HG03066 (cell line): ENCODE results near the gene FAM111B.
"Not testable (repeated sequence)": the region's sequence is repeated elsewhere in the genome, so short reads cannot be mapped to it uniquely, and the experiment has no call there.

ENCODE experiments used
- ATAC-seq: cut with Tn5 transposase; IDR thresholded peaks from one replicate; pipeline ENCODE4 v1.9.1; 2021; ENCODE audit warnings: low read depth; ENCODE audit not compliant: unreplicated experiment

The FAM111B gene

GRCh38 chr11:59106363-59107336 lies at the start of gene FAM111B:
TSS of gene FAM111B (plus strand) at chr11:59107237. CDS start at chr11:59109626, 2,389 bp downstream.
- ATAC-seq: peak; percentile 65

- peak; percentile 93 for ATAC-seq
Measured at GRCh38 chr11:59058120-59059033, 48.7 kb upstream of the FAM111B start.

GRCh38 chr11:59060096-59060495 lies 46.9 kb upstream of the FAM111B start:
- not testable (repeated sequence) for ATAC-seq

GRCh38 chr11:59062602-59063529 lies 44.2 kb upstream of the FAM111B start:
- ATAC-seq: no peak

GRCh38 chr11:59063996-59064727 lies 42.9 kb upstream of the FAM111B start:
- peak; percentile 73 for ATAC-seq

- ATAC-seq: no peak
Measured at GRCh38 chr11:59069087-59069486, 38.0 kb upstream of the FAM111B start.

- ATAC-seq: peak; percentile 83
Measured at GRCh38 chr11:59076876-59077571, 30.0 kb upstream of the FAM111B start.

- no peak for ATAC-seq
Measured at GRCh38 chr11:59078435-59078834, 28.6 kb upstream of the FAM111B start.

GRCh38 chr11:59079086-59079485 lies 28.0 kb upstream of the FAM111B start:
- ATAC-seq: no peak

GRCh38 chr11:59080421-59080820 lies 26.6 kb upstream of the FAM111B start:
- not testable (repeated sequence) for ATAC-seq

GRCh38 chr11:59081430-59082020 lies 25.5 kb upstream of the FAM111B start:
- ATAC-seq: not testable (repeated sequence)

- not testable (repeated sequence) for ATAC-seq
Measured at GRCh38 chr11:59086007-59086406, 21.0 kb upstream of the FAM111B start, which contains the start of gene GLYATL1B. TSS of gene GLYATL1B (plus strand) at chr11:59086307. CDS start at chr11:59086307, 0 bp downstream.

GRCh38 chr11:59088162-59088561 lies 18.9 kb upstream of the FAM111B start:
- no peak for ATAC-seq

- ATAC-seq: not testable (repeated sequence)
Measured at GRCh38 chr11:59093576-59093975, 13.5 kb upstream of the FAM111B start.

- ATAC-seq: peak; percentile 74
Measured at GRCh38 chr11:59095225-59095624, 11.8 kb upstream of the FAM111B start.

GRCh38 chr11:59095972-59096575 lies 11.0 kb upstream of the FAM111B start:
- not testable (repeated sequence) for ATAC-seq

- peak; percentile 45 for ATAC-seq
Measured at GRCh38 chr11:59097113-59097708, 9.8 kb upstream of the FAM111B start.
